ENCODE results near the gene SLC6A4. TPM values are rescaled to one million over a fixed set of nuclear protein-coding genes. Genes with fewer than 3 reads are reported as not detected.

SLC6A4 gene
- total and polyA plus RNA-seq, 2 of the 8 experiments (the other 6 are each of a cell fraction or from before 2014, with no cell fraction given), result 0.09 to 0.33 TPM

DNA sequence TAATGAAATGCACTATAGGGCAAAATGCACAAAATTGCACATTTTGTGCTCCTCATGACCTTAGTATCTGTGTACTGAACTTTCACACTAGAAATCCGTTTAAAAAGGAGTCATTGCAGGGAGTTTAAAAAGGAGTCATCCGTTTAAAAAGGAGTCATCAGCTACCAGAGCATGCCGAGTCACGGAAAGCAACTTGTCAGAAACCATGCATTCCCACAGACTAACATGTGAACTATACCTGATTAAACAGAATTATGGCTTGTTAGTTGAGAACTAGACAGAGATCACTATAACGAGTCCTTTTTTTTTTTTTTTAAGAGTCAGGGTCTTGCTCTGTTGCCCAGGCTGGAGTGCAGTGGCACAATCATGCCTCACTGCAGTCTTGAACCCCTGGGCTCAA lies 35.9 kb downstream of the SLC6A4 start:
- H3K4ac ChIP-seq (replicated peaks; ENCODE audit: insufficient read length, low read depth, low read length), result no peak overlapping the region
- no peaks in the 10 kb centered on the region for H3K9me3 ChIP-seq (ENCODE audit: insufficient read depth in 2 of 2, low read depth in 1 of 2, low read length in 1 of 2)
- no peak overlapping the region for H4K91ac ChIP-seq (replicated peaks; ENCODE audit: insufficient read length, low read length)
- no peak overlapping the region for H2BK15ac ChIP-seq (ENCODE audit: low read length)
- H4K8ac ChIP-seq (ENCODE audit: extremely low read depth, insufficient read depth, low read length), result no peak overlapping the region
- H2AFZ ChIP-seq (ENCODE audit: low read length), result no peak overlapping the region
- no peak overlapping the region for H2BK20ac ChIP-seq (ENCODE audit: low read length)
- no peaks in the 10 kb centered on the region for H3K79me2 ChIP-seq (ENCODE audit: control insufficient read depth in 1 of 2, insufficient read depth in 2 of 2, low read length in 2 of 2)
- H3K9ac ChIP-seq (replicated peaks in 1 of 4; ENCODE audit: extremely low read depth in 1 of 4, low read depth in 3 of 4, low read length in 3 of 4), result no peak overlapping the region
- H2BK5ac ChIP-seq (ENCODE audit: low read depth, low read length), result no peak overlapping the region
- ChIA-PET CTCF (ENCODE audit: partially characterized antibody) (interaction anchor here (2.0 kb wide), 1 partner anchor 13 kb away, joined by 7 read pairs; no protein-coding TSS in a partner anchor), POLR2A (ENCODE audit: partially characterized antibody) (interaction anchor here (0.6 kb wide), 1 partner anchor 23 kb away, joined by 3 read pairs; no protein-coding TSS in a partner anchor)
- no peaks in the 10 kb centered on the region for H3K79me1 ChIP-seq (ENCODE audit: low read depth, low read length)
- H3K36me3 ChIP-seq (ENCODE audit: control insufficient read depth in 2 of 4, insufficient read depth in 4 of 4, low read length in 3 of 4), result no peaks in the 10 kb centered on the region
- H3K4me3 ChIP-seq (ENCODE audit: extremely low read depth in 1 of 4, insufficient read depth in 2 of 4, low read depth in 3 of 4, low read length in 4 of 4), result no peak overlapping the region
- no peak overlapping the region for H3K18ac ChIP-seq (ENCODE audit: extremely low read depth, low read length)
- no peak overlapping the region for H3K56ac ChIP-seq (replicated peaks; ENCODE audit: insufficient read length, low read depth, low read length)
- no peak overlapping the region for H4K5ac ChIP-seq (ENCODE audit: insufficient read length, low read depth, low read length)
- no peaks in the 10 kb centered on the region for H4K20me1 ChIP-seq (replicated peaks in 1 of 2; ENCODE audit: control insufficient read depth in 1 of 2, insufficient read depth in 2 of 2, low read length in 2 of 2)
- TF ChIP-seq KDM1A (IDR thresholded peaks at IDR 0.05; ENCODE audit: borderline replicate concordance, low read length), result no peak
- TF ChIP-seq, protein P1, sequence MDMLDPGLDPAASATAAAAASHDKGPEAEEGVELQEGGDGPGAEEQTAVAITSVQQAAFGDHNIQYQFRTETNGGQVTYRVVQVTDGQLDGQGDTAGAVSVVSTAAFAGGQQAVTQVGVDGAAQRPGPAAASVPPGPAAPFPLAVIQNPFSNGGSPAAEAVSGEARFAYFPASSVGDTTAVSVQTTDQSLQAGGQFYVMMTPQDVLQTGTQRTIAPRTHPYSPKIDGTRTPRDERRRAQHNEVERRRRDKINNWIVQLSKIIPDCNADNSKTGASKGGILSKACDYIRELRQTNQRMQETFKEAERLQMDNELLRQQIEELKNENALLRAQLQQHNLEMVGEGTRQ (IDR thresholded peaks at IDR 0.05; ENCODE audit: low read length), result no peak
- no peak for TF ChIP-seq CREB1 (IDR thresholded peaks at IDR 0.05)
- TF ChIP-seq SIRT6 (IDR thresholded peaks at IDR 0.05; ENCODE audit: low read length), result no peak
- no peak for TF ChIP-seq TCF12 (IDR thresholded peaks at IDR 0.05; ENCODE audit: low read depth, low read length)
- TF ChIP-seq CHD2 (IDR thresholded peaks at IDR 0.05; ENCODE audit: low read length), result no peak
- TF ChIP-seq EP300 (IDR thresholded peaks at IDR 0.05; ENCODE audit: borderline replicate concordance in 1 of 2, low read depth in 2 of 2, low read length in 2 of 2), result no peak
- no peak for TF ChIP-seq EGR1 (IDR thresholded peaks at IDR 0.05; ENCODE audit: borderline replicate concordance, low read depth, low read length)
- no peak for TF ChIP-seq PHF8 (conservative IDR thresholded peaks at IDR 0.05; ENCODE audit: low read depth, low read length)
- no peak overlapping the region for H2BK12ac ChIP-seq (ENCODE audit: low read depth, low read length)
- H3K23ac ChIP-seq (ENCODE audit: insufficient read length), result no peak overlapping the region
- FAIRE-seq, result no peak
- no peak for DNase-seq (ENCODE audit: low read depth in 1 of 2, low spot score in 2 of 2)
- H3K23me2 ChIP-seq (ENCODE audit: low read depth, low read length), result no peaks in the 10 kb centered on the region
- H3K27me3 ChIP-seq (replicated peaks in 1 of 4; ENCODE audit: control insufficient read depth in 3 of 4, extremely low read depth in 1 of 4, insufficient read depth in 3 of 4, low read length in 3 of 4), result no peaks in the 10 kb centered on the region
- no peak overlapping the region for H2AK5ac ChIP-seq (ENCODE audit: low read depth, low read length)
- WGBS, 2 experiments (ENCODE audit: extremely low coverage in 1 of 2, insufficient coverage in 1 of 2, insufficient read length in 1 of 2, insufficient replicate concordance in 2 of 2, low coverage in 1 of 2, low lambda C conversion rate in 2 of 2, missing lambda C conversion rate in 1 of 2), result 94% methylated on average over 5 of the region's 5 CpGs; no CpG with 5 or more reads in 1 of the 2 experiments
- H3K14ac ChIP-seq (ENCODE audit: insufficient read length), result no peak overlapping the region
- no peaks in the 10 kb centered on the region for H3K4me1 ChIP-seq (replicated peaks in 1 of 4; ENCODE audit: control insufficient read depth in 3 of 4, insufficient read depth in 4 of 4, low read length in 3 of 4)
- no peak overlapping the region for H3K27ac ChIP-seq (ENCODE audit: low read depth, low read length)
- no peak overlapping the region for H2BK120ac ChIP-seq (replicated peaks; ENCODE audit: low read depth, low read length)
- no peak overlapping the region for H3K4me2 ChIP-seq (ENCODE audit: insufficient read depth in 1 of 2, low read depth in 2 of 2, low read length in 2 of 2)

Measured in H1 (cell line).